Measurements from ENCODE around the gene DLEC1.

DNA sequence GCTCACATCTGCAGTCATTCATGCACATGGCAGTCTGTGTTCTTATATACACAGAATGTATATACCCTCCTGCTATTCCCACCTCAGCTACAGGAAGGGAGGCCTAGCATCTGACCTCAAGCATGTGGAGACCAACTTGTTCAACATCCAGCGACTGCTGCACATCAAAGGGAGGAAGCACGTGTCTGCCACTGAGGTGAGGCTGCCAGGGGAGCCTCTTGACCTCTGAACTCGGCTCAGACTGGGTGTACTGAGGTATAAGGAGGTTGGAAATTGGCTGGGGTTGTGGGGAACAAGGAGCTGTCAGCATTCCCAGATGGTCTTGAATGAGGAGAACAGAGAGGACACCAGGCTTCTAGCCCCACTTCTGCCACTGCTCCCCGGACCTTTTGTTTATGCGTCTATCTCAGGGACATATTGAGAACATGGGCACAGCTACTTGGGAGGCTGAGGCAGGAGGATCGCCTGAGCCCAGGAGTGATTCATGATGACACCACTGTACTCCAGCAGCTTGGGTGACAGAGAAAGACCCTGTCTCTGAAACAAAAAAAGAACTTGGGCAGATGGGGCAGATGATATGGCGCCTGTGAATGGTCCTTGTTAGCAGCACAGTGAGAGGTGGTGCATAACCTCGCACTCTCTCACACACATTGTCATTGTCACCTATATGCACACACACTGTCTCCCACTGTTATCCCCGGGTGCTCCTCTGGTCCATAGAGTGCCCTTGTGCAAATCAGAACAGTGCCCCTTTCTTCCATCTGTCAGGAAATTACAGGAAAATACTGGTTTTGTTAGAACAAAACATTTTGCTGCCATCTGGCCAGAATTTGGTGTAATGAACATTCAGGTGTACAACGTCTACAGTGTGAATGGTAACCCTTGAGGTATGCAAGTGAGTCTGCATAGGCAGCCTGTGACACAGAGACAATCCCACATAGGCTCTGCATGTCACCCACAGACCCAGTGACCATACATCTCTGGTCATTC, 43.1 kb upstream of the DLEC1 start:
- TF ChIP-seq, protein P1, sequence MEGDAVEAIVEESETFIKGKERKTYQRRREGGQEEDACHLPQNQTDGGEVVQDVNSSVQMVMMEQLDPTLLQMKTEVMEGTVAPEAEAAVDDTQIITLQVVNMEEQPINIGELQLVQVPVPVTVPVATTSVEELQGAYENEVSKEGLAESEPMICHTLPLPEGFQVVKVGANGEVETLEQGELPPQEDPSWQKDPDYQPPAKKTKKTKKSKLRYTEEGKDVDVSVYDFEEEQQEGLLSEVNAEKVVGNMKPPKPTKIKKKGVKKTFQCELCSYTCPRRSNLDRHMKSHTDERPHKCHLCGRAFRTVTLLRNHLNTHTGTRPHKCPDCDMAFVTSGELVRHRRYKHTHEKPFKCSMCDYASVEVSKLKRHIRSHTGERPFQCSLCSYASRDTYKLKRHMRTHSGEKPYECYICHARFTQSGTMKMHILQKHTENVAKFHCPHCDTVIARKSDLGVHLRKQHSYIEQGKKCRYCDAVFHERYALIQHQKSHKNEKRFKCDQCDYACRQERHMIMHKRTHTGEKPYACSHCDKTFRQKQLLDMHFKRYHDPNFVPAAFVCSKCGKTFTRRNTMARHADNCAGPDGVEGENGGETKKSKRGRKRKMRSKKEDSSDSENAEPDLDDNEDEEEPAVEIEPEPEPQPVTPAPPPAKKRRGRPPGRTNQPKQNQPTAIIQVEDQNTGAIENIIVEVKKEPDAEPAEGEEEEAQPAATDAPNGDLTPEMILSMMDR (conservative IDR thresholded peaks at IDR 0.05 in 1 of 2, IDR thresholded peaks at IDR 0.05 in 1 of 2; ENCODE audit: extremely low read depth in 1 of 2, insufficient read depth in 1 of 2, low read depth in 1 of 2, low read length in 2 of 2), result no peak
- no peak for TF ChIP-seq EZH2 (IDR thresholded peaks at IDR 0.05; ENCODE audit: borderline replicate concordance, low read length)

Data from mammary epithelial cell (primary cell).